Activated CD8-positive, alpha-beta memory T cell treated with anti-CD3 and anti-CD28 coated beads, Interleukin-2, amount 10 ng/mL, durations not matched to agents 7 days and 5 days (primary cell): ENCODE data around the gene SLCO1B1. TPM values are rescaled to one million over a fixed set of nuclear protein-coding genes. Genes with fewer than 3 reads are reported as not detected.

Source experiments
- ATAC-seq: fragments of 150-1000 bp; cut with Tn5 transposase; one replicate; pipeline ENCODE4 v1.10.0; 2021; ENCODE audit warnings: moderate library complexity
- CTCF ChIA-PET: fragments of 350-600 bp; sonication (Branson Sonifier 250); formaldehyde crosslinking; loops from one replicate; lab custom pipeline; 2021; ENCODE audit warnings: antibody characterized with exemption; lab: Charles Lee
- DNase-seq: peaks from one replicate; pipeline ENCODE4 v3.0.0-alpha.2; 2020
- H3K27ac Mint-ChIP-seq: one replicate; pipeline ENCODE4 v1.8.0; 2021; ENCODE audit warnings: mild to moderate bottlenecking, mixed read lengths
- H3K27me3 Mint-ChIP-seq: one replicate; pipeline ENCODE4 v1.8.0; 2021; ENCODE audit warnings: mixed read lengths
- H3K36me3 Mint-ChIP-seq: one replicate; pipeline ENCODE4 v1.8.0; 2021; ENCODE audit warnings: mild to moderate bottlenecking, mixed read lengths
- H3K4me1 Mint-ChIP-seq: one replicate; pipeline ENCODE4 v1.8.0; 2021; ENCODE audit warnings: mixed read lengths
- H3K4me3 Mint-ChIP-seq: one replicate; pipeline ENCODE4 v1.8.0; 2021; ENCODE audit warnings: mild to moderate bottlenecking, moderate library complexity, mixed read lengths
- H3K9me3 Mint-ChIP-seq: one replicate; pipeline ENCODE4 v1.8.0; 2022; ENCODE audit warnings: low read depth, mixed read lengths
- total RNA-seq, 2 experiments: library from RNA; stranded (reverse); gene quantifications; one replicate each; pipeline ENCODE4 v1.2.3, GENCODE V29; 2021

SLCO1B1 gene
- total RNA-seq, 2 experiments from 2014 or later = not detected

DNA sequence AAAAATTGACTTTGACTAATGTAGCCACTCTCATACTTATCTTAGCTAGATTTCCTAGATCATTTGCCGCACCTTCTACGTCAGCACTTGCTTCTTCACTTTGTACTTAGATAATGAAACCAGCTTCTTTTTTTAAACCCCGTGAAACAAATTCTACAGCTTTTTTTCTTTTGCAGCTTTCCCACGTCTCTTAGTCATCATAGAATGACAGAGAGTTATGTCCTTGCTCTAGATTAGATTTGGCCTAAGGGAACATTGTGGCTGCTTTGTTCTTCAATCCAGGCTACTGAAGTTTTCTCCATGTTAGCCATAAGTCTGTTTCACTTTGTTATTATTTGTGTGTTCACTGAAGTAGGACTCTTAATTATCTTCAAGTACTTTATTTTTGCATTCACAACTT lies 108.9 kb downstream of the SLCO1B1 start:
- Mint-ChIP-seq H3K4me1 (no peaks in the 10 kb centered on the region), H3K27ac (no peak overlapping the region), H3K4me3 (no peak overlapping the region), H3K9me3 (no peaks in the 10 kb centered on the region), H3K27me3 (peaks cover 8% of the 10 kb centered on the region), H3K36me3 (no peaks in the 10 kb centered on the region)
- CTCF ChIA-PET = no interaction called here
- ATAC-seq = no peak
- DNase-seq = no peak

- no peak overlapping the region for H3K27ac Mint-ChIP-seq
- H3K4me1 Mint-ChIP-seq = no peaks in the 10 kb centered on the region
- CTCF ChIA-PET = interaction anchor here (1.2 to 1.9 kb wide), 4 partner anchors 15 to 444 kb away, joined by 3 to 15 read pairs (median 3); no protein-coding TSS in a partner anchor
- no peaks in the 10 kb centered on the region for H3K36me3 Mint-ChIP-seq
- no peaks in the 10 kb centered on the region for H3K9me3 Mint-ChIP-seq
- ATAC-seq = no peak
- H3K4me3 Mint-ChIP-seq = no peak overlapping the region
- peaks cover 7% of the 10 kb centered on the region for H3K27me3 Mint-ChIP-seq
- no peak for DNase-seq
These were observed 117.7 kb downstream of the SLCO1B1 start for GRCh38 chr12:21248679-21249078.

DNA sequence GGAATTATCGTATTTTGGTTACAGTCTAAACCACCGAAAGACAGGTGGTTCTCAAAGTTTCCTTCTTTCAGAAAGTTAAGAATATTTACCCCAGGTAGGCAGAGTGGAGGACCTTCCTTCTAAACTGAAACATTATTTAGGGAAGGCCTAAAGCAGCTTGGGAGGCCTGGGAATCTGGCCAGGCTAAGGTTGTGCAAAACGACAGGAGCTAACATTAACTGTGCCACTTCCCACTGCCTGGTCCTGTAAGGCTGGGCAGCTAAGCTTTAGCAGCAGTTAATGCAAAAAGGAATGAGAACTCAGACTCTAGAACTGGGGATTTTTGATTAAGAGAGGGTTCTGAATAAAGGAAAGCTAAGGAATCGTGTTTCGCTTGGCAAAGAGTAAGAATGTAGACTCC lies 121.1 kb downstream of the SLCO1B1 start:
- Mint-ChIP-seq H3K27me3 (peaks cover 3% of the 10 kb centered on the region), H3K36me3 (no peaks in the 10 kb centered on the region), H3K4me3 (no peak overlapping the region), H3K9me3 (no peaks in the 10 kb centered on the region), H3K4me1 (no peaks in the 10 kb centered on the region), H3K27ac (no peak overlapping the region)
- ATAC-seq = no peak
- CTCF ChIA-PET = no interaction called here
- DNase-seq = no peak

DNA sequence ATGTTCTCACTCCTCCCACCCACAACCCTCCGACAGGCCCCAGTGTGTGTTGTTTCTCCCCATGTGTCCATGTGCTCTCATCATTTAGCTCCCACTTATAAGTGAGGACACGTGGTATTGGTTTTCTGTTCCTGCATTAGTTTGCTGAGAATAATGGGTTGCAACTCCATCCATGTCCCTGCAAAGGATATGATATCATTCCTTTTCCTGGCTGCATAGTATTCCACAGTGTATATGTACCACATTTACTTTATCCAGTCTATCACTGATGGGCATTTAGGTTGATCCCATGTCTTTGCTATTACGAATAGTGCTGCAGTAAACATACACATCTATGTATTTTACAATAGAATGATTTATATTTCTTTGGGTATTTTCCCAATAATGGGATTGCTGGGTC lies 126.2 kb downstream of the SLCO1B1 start:
- CTCF ChIA-PET = no interaction called here
- H3K4me3 Mint-ChIP-seq = no peak overlapping the region
- H3K27ac Mint-ChIP-seq = no peak overlapping the region
- no peaks in the 10 kb centered on the region for H3K36me3 Mint-ChIP-seq
- H3K4me1 Mint-ChIP-seq = no peaks in the 10 kb centered on the region
- no peaks in the 10 kb centered on the region for H3K9me3 Mint-ChIP-seq
- peaks cover 4% of the 10 kb centered on the region for H3K27me3 Mint-ChIP-seq
- no peak for DNase-seq
- ATAC-seq = no peak

DNA sequence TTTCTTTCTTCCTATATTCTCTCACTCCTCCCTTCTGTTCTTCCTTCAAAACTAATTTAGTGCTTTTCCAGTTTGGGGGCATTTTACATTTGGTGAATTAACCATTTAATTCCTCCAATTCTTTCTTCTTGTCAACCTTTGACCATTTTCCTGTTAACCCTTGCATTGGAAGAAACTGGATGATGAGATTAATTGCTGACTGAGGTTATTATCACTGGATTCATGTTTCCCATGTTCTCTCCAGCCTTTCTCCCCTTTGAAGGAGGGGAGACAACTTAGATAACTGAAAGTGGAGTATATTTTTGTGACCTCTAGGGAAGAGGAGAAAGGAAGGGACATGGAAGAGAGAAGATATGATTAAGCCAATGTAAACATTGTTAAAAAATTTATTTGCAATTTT lies 133.2 kb downstream of the SLCO1B1 start:
- H3K27me3 Mint-ChIP-seq = peaks cover 6% of the 10 kb centered on the region
- CTCF ChIA-PET = no interaction called here
- H3K4me1 Mint-ChIP-seq = no peaks in the 10 kb centered on the region
- no peaks in the 10 kb centered on the region for H3K36me3 Mint-ChIP-seq
- ATAC-seq (no peak), DNase-seq (no peak)
- H3K4me3 Mint-ChIP-seq = no peak overlapping the region
- no peak overlapping the region for H3K27ac Mint-ChIP-seq
- no peaks in the 10 kb centered on the region for H3K9me3 Mint-ChIP-seq

DNA sequence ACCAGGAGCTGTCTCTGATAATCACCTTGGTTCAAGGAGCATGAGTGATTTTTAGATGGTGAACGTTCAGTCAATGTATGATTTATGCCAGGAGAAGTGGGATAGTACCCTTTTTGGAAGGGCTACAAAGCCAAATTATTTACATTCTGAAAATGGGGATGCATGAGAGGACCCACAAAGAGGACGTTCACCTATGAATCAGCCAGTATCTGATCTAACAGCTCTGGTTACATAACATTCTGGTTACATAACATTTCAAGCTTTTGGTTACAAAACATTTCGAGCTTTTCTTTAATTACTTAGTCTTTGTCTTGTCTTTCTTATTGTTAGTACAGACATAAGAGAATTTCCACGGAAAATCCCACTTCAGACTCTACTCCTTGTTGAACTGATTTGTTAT lies 134.9 kb downstream of the SLCO1B1 start:
- Mint-ChIP-seq H3K36me3 (no peaks in the 10 kb centered on the region), H3K4me1 (no peaks in the 10 kb centered on the region), H3K27me3 (peaks cover 6% of the 10 kb centered on the region), H3K27ac (no peak overlapping the region), H3K4me3 (no peak overlapping the region), H3K9me3 (no peaks in the 10 kb centered on the region)
- no peak for ATAC-seq
- CTCF ChIA-PET = interaction anchor here (1.3 kb wide), 1 partner anchor 39 kb away, joined by 4 read pairs; no protein-coding TSS in a partner anchor
- DNase-seq = no peak

- H3K27ac Mint-ChIP-seq = no peak overlapping the region
These were observed 145.8 kb downstream of the SLCO1B1 start for GRCh38 chr12:21276826-21277225.

More at GRCh38 chr12:21276826-21277225, 145.8 kb downstream of the SLCO1B1 start:
- Mint-ChIP-seq H3K36me3 (no peaks in the 10 kb centered on the region), H3K4me1 (no peaks in the 10 kb centered on the region), H3K4me3 (no peak overlapping the region), H3K9me3 (no peaks in the 10 kb centered on the region), H3K27me3 (peaks cover 12% of the 10 kb centered on the region)
- DNase-seq (no peak), ATAC-seq (no peak)
- CTCF ChIA-PET = interaction anchor here (1.8 kb wide), 1 partner anchor 18 kb away, joined by 5 read pairs; no protein-coding TSS in a partner anchor

Other genes with a start within 250 kb of the SLCO1B1 start
- gene SLCO1A2, start 203.7 kb downstream of the SLCO1B1 start, total RNA-seq = not detected
- gene IAPP, start 241.7 kb downstream of the SLCO1B1 start, total RNA-seq = not detected